HG03378 (cell line): Measurements from ENCODE around the gene SLC22A16.
"Not testable (repeated sequence)": the region's sequence is repeated elsewhere in the genome, so short reads cannot be mapped to it uniquely, and the experiment has no call there.

Experiments
- ATAC-seq: cut with Tn5 transposase; IDR thresholded peaks from one replicate; pipeline ENCODE4 v1.9.1; 2021; ENCODE audit warnings: mild to moderate bottlenecking, moderate library complexity; ENCODE audit not compliant: unreplicated experiment

SLC22A16 gene

GRCh38 chr6:110490110-110490509 lies 13.7 kb upstream of the SLC22A16 start:
- no peak for ATAC-seq

DNA sequence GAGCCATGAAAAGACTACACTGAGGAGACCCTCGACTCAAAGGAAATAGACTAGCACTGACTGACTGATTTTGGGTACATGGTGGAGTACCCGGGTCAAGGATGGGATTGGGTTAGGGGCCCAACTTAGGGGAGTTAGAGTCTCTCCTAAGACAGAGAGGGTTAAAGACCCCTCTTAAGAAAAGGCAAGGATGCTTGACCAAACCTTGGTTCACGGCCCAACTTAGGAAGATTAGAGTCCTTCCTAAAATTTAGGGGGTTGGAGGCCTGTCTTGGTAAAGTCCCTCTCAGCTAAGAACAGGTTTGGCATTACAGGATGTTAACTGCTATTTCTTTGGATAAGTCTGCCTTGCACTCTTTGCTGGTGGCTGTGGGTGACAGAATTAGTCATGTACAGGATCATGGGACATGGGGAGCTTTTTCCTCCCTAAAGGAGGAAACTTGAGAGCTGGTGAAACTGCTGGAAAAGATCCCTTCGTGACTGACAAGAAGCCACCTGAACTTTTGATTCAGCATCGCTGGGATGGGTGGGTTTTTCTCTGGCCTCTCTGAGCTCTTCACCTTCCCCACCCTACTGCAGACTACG lies 12.3 kb upstream of the SLC22A16 start:
- ATAC-seq, result no peak

GRCh38 chr6:110487968-110488381 lies 11.6 kb upstream of the SLC22A16 start:
- not testable (repeated sequence) for ATAC-seq

- ATAC-seq, result no peak
Measured at GRCh38 chr6:110486756-110487155, 10.3 kb upstream of the SLC22A16 start.

DNA sequence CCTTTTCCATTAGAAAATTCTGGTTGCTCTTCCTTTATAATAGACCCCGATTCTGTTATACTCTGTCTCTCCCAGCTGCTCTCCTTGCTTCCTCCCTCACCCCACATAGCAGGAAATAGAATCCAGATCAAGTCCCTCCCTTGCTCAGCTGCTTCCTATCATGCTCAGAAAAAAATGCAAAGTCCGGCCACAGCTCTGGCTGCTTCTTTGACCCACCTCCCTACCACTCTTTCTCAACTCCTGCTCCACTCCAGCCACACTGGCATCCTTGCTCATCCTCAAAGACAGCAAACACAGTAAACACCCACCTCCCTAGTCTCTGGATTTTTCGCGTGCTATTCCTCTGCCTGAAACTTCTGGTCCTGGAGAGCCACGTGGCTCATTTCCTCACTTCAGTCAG lies 9.1 kb upstream of the SLC22A16 start:
- ATAC-seq, result no peak

DNA sequence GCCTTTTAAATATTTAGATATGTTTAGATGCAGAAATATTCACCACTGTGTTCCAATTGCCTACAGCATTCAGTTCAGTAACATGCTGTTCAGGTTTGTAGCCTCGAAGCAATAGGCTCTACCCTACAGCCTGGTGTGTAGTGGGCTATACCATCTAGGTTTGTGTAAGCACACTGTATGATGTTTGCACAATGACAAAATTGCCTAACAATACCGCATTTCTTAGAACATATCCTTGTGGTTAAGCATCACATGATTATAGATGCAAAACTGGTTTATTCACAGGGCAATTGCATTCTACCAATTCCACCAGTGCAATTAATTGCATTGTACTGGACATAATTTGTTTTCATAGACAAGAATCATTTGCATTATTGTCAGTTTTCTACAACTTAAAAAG lies 7.9 kb upstream of the SLC22A16 start:
- no peak for ATAC-seq

DNA sequence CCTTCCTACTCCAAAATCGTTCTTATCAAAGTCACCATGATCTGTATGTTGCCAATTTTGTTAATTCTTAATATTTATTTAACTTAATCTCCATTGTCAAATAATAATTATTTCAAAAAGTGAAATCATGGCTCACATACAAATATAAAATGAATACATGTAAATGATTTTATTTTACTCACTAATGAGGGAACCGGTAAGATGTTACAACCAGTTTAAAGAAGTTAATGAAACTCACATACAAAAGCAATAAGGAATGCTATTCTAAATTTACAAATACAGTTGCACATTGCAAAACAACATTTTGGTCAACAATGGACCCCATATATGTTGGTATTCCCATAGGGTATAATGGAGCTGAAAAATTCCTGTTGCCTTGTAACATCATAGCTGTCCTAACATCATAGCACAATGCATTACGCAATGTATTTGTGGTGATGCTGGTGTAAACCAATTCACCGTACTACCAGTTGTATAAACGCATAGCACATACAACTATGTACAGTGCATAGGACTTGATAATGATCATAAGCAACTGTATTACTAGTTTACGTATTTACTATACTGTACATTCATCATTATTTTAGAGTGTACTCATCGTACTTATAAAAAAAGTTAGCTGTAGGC lies 6.5 kb upstream of the SLC22A16 start:
- no peak for ATAC-seq

GRCh38 chr6:110481081-110481480 lies 4.7 kb upstream of the SLC22A16 start:
- no peak for ATAC-seq

DNA sequence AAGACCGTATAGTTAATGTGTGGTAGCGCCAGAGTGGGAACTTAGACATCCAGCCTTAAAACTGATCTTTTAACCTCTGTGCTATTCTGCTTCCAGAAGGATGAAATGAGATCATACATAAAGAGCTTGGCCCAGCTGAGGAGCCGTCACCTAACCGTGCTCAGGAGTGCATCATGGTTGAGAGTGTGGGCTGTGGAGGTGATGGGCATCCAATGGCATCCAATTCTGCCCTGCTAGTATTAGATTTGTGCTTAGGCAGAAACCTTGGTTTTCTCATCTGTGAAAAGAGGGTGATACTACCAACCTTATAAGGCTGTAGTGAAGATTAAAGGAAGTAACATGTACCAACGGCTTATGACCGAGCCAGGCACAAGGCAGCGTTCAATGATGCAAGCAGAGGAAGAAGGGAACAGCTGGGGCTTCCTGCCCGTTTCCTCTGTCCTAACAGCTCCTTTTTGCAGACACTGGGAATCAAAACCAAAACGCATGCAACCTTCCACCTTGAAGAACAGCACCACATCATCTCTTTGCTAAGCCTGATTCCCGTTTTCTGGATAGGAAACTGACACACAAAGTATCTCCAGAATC lies 1.3 kb downstream of the SLC22A16 start:
- no peak for ATAC-seq

- no peak for ATAC-seq
Measured at GRCh38 chr6:110474500-110474899, 1.9 kb downstream of the SLC22A16 start.

GRCh38 chr6:110472739-110473138 lies 3.7 kb downstream of the SLC22A16 start:
- ATAC-seq, result no peak

- ATAC-seq, result no peak
Measured at GRCh38 chr6:110471726-110472365, 4.6 kb downstream of the SLC22A16 start.

- ATAC-seq, result no peak
Measured at GRCh38 chr6:110468731-110469130, 7.7 kb downstream of the SLC22A16 start.

DNA sequence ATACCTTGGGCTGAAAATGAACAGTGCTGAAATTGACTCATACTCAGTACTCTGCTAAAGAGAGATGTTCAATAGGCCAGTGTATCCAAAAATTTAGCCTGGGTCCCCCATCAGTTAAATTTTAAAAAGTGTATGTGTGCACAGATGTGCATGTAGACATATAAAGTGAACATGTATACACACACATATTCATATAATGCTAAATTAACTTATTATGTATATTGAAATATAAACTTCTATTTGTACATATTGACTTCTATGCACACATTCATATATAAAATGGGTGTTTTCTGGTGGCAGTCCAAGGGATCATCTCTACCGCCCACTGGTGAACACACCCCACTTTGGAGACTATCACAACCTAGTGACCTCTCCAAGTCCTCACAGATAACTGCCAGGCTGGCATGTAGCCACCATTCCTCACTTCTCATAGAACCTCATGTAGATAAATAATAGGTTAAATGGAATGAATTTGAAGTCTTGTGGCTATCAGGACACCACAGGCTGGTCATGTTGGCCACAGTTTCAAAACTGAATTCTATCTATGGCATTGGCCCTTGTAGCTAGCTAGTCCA lies 8.8 kb downstream of the SLC22A16 start:
- ATAC-seq, result no peak

- no peak for ATAC-seq
Measured at GRCh38 chr6:110462884-110463481, 13.4 kb downstream of the SLC22A16 start.

DNA sequence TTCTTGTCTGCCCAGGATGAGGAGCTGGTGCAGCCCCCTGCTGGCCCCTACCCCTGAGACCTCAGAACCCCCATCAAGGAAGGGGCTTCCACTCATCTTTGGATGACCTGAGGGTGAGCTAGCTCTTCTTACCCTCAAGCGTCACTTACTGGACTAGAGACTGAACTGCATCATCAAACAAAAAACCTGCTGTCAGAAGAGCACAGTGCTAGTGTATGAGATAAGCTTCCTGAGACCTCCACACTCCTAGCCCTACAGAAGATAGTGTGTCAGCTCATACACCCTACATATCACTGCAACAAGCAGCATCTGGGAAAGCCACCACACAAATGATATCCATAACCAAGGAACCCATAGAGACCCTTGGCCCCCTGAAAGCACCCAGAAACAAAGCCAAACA lies 15.0 kb downstream of the SLC22A16 start:
- no peak for ATAC-seq

DNA sequence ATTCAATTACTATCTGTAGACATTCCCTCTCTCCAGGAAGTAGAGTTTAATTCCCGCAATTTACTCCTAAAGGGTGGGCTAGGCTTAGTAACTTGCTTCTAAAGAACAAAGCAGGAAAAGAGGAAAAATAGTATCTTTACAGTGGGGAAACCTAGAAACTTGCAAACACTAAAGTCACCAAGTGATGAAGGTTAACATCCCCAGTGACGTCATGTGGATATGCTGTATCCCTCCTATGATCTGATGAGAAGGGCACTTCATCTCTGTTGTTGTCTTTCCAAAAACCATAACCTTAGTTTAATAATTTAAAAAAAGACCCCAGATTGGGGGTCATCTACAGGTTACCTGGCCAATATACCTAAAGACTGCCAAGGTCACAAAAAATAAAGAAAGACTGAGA lies 17.3 kb downstream of the SLC22A16 start:
- no peak for ATAC-seq

- ATAC-seq, result no peak
Measured at GRCh38 chr6:110458476-110458875, 17.9 kb downstream of the SLC22A16 start.

DNA sequence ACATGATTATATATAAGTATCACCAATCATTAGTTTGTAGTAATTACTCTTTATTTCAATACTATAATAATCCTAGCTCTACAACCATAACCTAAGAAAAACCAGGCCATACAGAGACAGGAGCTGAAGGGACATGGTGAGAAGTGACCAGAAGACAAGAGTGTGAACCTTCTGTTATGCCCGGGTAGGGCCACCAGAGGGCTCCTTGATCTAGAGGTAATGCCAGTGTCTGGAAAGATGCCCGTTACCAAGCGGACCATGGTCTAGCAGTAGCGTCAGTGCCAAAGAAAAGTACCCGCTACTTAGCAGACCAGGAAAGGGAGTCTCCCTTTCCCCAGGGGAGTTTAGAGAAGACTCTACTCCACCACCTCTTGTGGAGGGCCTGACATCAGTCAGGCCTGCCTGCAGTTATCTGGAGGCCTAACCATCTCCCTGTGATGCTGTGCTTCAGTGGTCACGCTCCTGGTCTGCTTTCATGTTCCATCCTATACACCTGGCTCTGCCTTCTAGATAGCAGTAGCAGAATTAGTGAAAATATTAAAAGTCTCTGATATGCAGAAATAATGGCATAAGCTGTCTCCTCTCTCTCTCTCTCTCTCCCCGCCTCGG lies 18.7 kb downstream of the SLC22A16 start:
- ATAC-seq, result not testable (repeated sequence)

- no peak for ATAC-seq
Measured at GRCh38 chr6:110456694-110457093, 19.7 kb downstream of the SLC22A16 start.

GRCh38 chr6:110449541-110449895 lies 26.9 kb downstream of the SLC22A16 start:
- no peak for ATAC-seq
